Hepatocyte (in vitro differentiated cells): ENCODE measurements around the gene DLG3. TPM values are rescaled to one million over a fixed set of nuclear protein-coding genes. Genes with fewer than 3 reads are reported as not detected.
"Not testable (repeated sequence)": the region's sequence is repeated elsewhere in the genome, so short reads cannot be mapped to it uniquely, and the experiment has no call there.

Experiments
- DNase-seq: peaks from one replicate; pipeline ENCODE4 v3.0.0-alpha.2; 2016; ENCODE audit warnings: low spot score
- H2AFZ ChIP-seq: fragments of 200-600 bp; sonication (generic); 2 replicates; pipeline ENCODE4 v1.6.0; 2016; ENCODE audit warnings: antibody characterized with exemption, mild to moderate bottlenecking
- H3K27ac ChIP-seq: fragments of 200-600 bp; sonication (generic); 2 replicates; pipeline ENCODE4 v1.5.1; 2016; ENCODE audit warnings: mild to moderate bottlenecking
- H3K27me3 ChIP-seq: fragments of 200-600 bp; sonication (generic); 2 replicates; pipeline ENCODE4 v1.6.1; 2016
- H3K36me3 ChIP-seq: fragments of 200-600 bp; sonication (generic); replicated peaks from 2 replicates; pipeline ENCODE4 v1.5.1; 2016; ENCODE audit warnings: low read depth; ENCODE audit not compliant: insufficient read depth
- H3K4me1 ChIP-seq: fragments of 200-600 bp; sonication (generic); 2 replicates; pipeline ENCODE4 v1.5.1; 2016; ENCODE audit warnings: mild to moderate bottlenecking, moderate library complexity; ENCODE audit not compliant: insufficient read depth
- H3K4me2 ChIP-seq: fragments of 200-600 bp; sonication (generic); 2 replicates; pipeline ENCODE4 v1.6.0; 2016
- H3K4me3 ChIP-seq: fragments of 200-600 bp; sonication (generic); 2 replicates; pipeline ENCODE4 v1.5.1; 2016; ENCODE audit warnings: mild to moderate bottlenecking
- H3K79me2 ChIP-seq: fragments of 200-600 bp; sonication (generic); 2 replicates; pipeline ENCODE4 v1.6.0; 2017; ENCODE audit warnings: mild to moderate bottlenecking
- H3K9me2 ChIP-seq: fragments of 200-600 bp; sonication (generic); replicated peaks from 2 replicates; pipeline ENCODE4 v1.6.0; 2017; ENCODE audit warnings: mild to moderate bottlenecking; ENCODE audit not compliant: insufficient read depth
- H3K9me3 ChIP-seq: fragments of 200-600 bp; sonication (generic); 2 replicates; pipeline ENCODE4 v1.5.1; 2016; ENCODE audit warnings: low read depth, mild to moderate bottlenecking
- H4K20me1 ChIP-seq: fragments of 200-600 bp; sonication (generic); 2 replicates; pipeline ENCODE4 v1.6.0; 2016; ENCODE audit warnings: mild to moderate bottlenecking; ENCODE audit not compliant: insufficient read depth, poor library complexity, severe bottlenecking
- CTCF ChIP-seq: fragments of 200-600 bp; sonication (generic); IDR thresholded peaks from 2 replicates; pipeline ENCODE4 v1.5.1; 2016; ENCODE audit warnings: antibody characterized with exemption, mild to moderate bottlenecking; ENCODE audit not compliant: poor library complexity
- EZH2 ChIP-seq: fragments of 200-600 bp; sonication (generic); IDR thresholded peaks from 2 replicates; pipeline ENCODE4 v1.6.1; 2016; ENCODE audit warnings: antibody characterized with exemption, mild to moderate bottlenecking, borderline replicate concordance
- EZH2phosphoT487 ChIP-seq: fragments of 200-600 bp; sonication (generic); IDR thresholded peaks from one replicate; pipeline ENCODE4 v1.6.1; 2018; ENCODE audit warnings: antibody characterized with exemption, mild to moderate bottlenecking, low read depth, moderate library complexity; ENCODE audit not compliant: unreplicated experiment, severe bottlenecking
- WGBS: methylation state at CpG from one replicate; pipeline ENCODE4 v1.1.6; 2016; ENCODE audit warnings: low lambda C conversion rate; ENCODE audit errors: missing lambda C conversion rate; 5-methylcytosine and 5-hydroxymethylcytosine counted together
- polyA plus RNA-seq: library from polyadenylated mRNA; unstranded; fragments of >200 nt; fragmentation: Nextera tagmentation; extraction: Ambion mirVana; gene quantifications from 2 replicates; pipeline ENCODE4 v1.2.1, GENCODE V29; 2016
- total RNA-seq: library from RNA; depleted of rRNA; stranded (reverse); fragments of >200 nt; gene quantifications from 2 replicates; pipeline ENCODE4 v1.2.3, GENCODE V29; 2014

The DLG3 gene
- total and polyA plus RNA-seq, 2 experiments from 2014 or later = 9.6 to 17.7 TPM

GRCh38 chrX:70504772-70505450, 60.3 kb downstream of the DLG3 start:
- Histone ChIP-seq H3K27ac (no peak overlapping the region), H3K9me2 (no peaks in the 10 kb centered on the region), H3K4me2 (no peak overlapping the region), H3K4me3 (no peak overlapping the region), H3K27me3 (no peaks in the 10 kb centered on the region), H3K36me3 (no peaks in the 10 kb centered on the region), H2AFZ (no peak overlapping the region), H3K4me1 (no peaks in the 10 kb centered on the region), H4K20me1 (no peaks in the 10 kb centered on the region), H3K79me2 (no peaks in the 10 kb centered on the region), H3K9me3 (no peaks in the 10 kb centered on the region)
- 85% methylated on average over 6 of the region's 6 CpGs for WGBS
- no peak for TF ChIP-seq EZH2
- no peak for TF ChIP-seq EZH2phosphoT487
- no peak for DNase-seq

GRCh38 chrX:70505451-70505841, 60.8 kb downstream of the DLG3 start:
- no peak overlapping the region for H3K27ac ChIP-seq

GRCh38 chrX:70508296-70508911, 63.8 kb downstream of the DLG3 start:
- DNase-seq = no peak
- WGBS = 38% methylated on average over 6 of the region's 6 CpGs
- Histone ChIP-seq H3K79me2 (no peaks in the 10 kb centered on the region), H3K9me3 (no peaks in the 10 kb centered on the region), H3K36me3 (no peaks in the 10 kb centered on the region), H3K4me3 (no peak overlapping the region), H3K27ac (no peak overlapping the region), H3K9me2 (no peaks in the 10 kb centered on the region), H2AFZ (no peak overlapping the region), H3K27me3 (no peaks in the 10 kb centered on the region), H4K20me1 (no peaks in the 10 kb centered on the region), H3K4me2 (no peak overlapping the region), H3K4me1 (no peaks in the 10 kb centered on the region)
- TF ChIP-seq EZH2phosphoT487 = no peak
- TF ChIP-seq CTCF = no peak
- no peak for TF ChIP-seq EZH2

More at GRCh38 chrX:70505451-70505841, 60.8 kb downstream of the DLG3 start:
- Histone ChIP-seq H3K9me3 (no peaks in the 10 kb centered on the region), H3K9me2 (no peaks in the 10 kb centered on the region), H3K4me1 (no peaks in the 10 kb centered on the region), H3K79me2 (no peaks in the 10 kb centered on the region), H3K4me2 (no peak overlapping the region), H2AFZ (no peak overlapping the region), H3K4me3 (no peak overlapping the region), H3K36me3 (no peaks in the 10 kb centered on the region), H4K20me1 (no peaks in the 10 kb centered on the region), H3K27me3 (no peaks in the 10 kb centered on the region)
- TF ChIP-seq EZH2 (no peak), EZH2phosphoT487 (no peak), CTCF (no peak)
- WGBS = 60% methylated on average over 4 of the region's 4 CpGs
- DNase-seq = no peak

- no peaks in the 10 kb centered on the region for H3K27me3 ChIP-seq
- no peaks in the 10 kb centered on the region for H3K9me3 ChIP-seq
- no peaks in the 10 kb centered on the region for H3K4me1 ChIP-seq
- no peak overlapping the region for H3K27ac ChIP-seq
- H3K9me2 ChIP-seq = no peaks in the 10 kb centered on the region
- no peak overlapping the region for H2AFZ ChIP-seq
- H4K20me1 ChIP-seq = no peaks in the 10 kb centered on the region
- TF ChIP-seq EZH2phosphoT487 (no peak), CTCF (no peak), EZH2 (no peak)
- H3K36me3 ChIP-seq = no peaks in the 10 kb centered on the region
- no peak overlapping the region for H3K4me3 ChIP-seq
- no peaks in the 10 kb centered on the region for H3K79me2 ChIP-seq
- no peak for DNase-seq
- 67% methylated on average over 4 of the region's 4 CpGs for WGBS
- H3K4me2 ChIP-seq = no peak overlapping the region
These were observed 64.4 kb downstream of the DLG3 start for GRCh38 chrX:70509078-70509477.

- H3K27ac ChIP-seq, H4K20me1 ChIP-seq: not testable (repeated sequence)
- 82% methylated on average over 4 of the region's 4 CpGs for WGBS
These were observed 70.6 kb downstream of the DLG3 start for GRCh38 chrX:70515270-70515669.

GRCh38 chrX:70515692-70516091, 71.1 kb downstream of the DLG3 start:
- H3K36me3 ChIP-seq, H3K4me3 ChIP-seq, H3K9me2 ChIP-seq, H3K9me3 ChIP-seq, DNase-seq, H3K27me3 ChIP-seq, H3K79me2 ChIP-seq, H4K20me1 ChIP-seq, H3K27ac ChIP-seq, H3K4me2 ChIP-seq, H2AFZ ChIP-seq, H3K4me1 ChIP-seq: not testable (repeated sequence)
- 57% methylated on average over 1 of the region's 1 CpG for WGBS

More at GRCh38 chrX:70515270-70515669, 70.6 kb downstream of the DLG3 start:
- H3K36me3 ChIP-seq, H3K9me3 ChIP-seq, H3K4me1 ChIP-seq, H3K4me3 ChIP-seq, H3K79me2 ChIP-seq, H2AFZ ChIP-seq, H3K27me3 ChIP-seq, DNase-seq, H3K9me2 ChIP-seq, H3K4me2 ChIP-seq: not testable (repeated sequence)
